AG09309 (cell line): ENCODE results near the gene MBD6.
"Not testable (repeated sequence)": the region's sequence is repeated elsewhere in the genome, so short reads cannot be mapped to it uniquely, and the experiment has no call there.

ENCODE experiments used
- DNase-seq: peaks from one replicate; pipeline ENCODE4 v3.0.0-alpha.2; 2010; ENCODE audit warnings: low read depth
- H3K4me3 ChIP-seq: 2 replicates; pipeline ENCODE4 v1.5.1; 2011; ENCODE audit warnings: mild to moderate bottlenecking, low read depth, low read length, moderate library complexity; ENCODE audit not compliant: control insufficient read depth
- TF ChIP-seq, protein P1 (sequence below): IDR thresholded peaks from 2 replicates; pipeline ENCODE4 v1.5.1; 2011; ENCODE audit warnings: mild to moderate bottlenecking, low read depth, low read length, inconsistent platforms; ENCODE audit not compliant: insufficient read depth, control insufficient read depth; ENCODE audit errors: missing control alignments

MBD6 gene

DNA sequence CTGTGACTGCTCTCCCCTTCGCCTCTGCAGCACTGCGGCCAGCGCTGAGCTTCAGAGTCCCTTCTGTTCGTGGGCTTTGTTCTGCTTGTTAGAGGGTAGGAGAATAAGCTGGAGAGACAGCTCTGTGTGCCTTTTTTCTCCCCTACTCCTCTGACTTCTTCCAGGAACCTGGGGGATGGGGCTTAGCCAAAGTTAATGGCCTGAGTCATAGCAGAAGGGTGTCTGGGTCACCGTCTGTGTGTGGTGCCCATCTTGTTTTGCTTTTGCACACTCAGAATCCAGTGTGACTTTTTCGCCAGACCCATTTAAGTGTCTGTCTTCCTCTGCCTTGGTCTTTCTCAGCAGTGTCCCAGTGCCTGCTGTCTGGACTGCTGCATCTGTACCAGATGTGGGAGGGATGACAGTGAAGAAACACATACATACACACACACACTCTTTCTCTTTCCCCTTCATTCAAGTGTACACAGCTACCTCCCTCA lies 30.2 kb downstream of the MBD6 start:
- H3K4me3 ChIP-seq: no peak overlapping the region
- no peak for DNase-seq
- TF ChIP-seq, protein P1, sequence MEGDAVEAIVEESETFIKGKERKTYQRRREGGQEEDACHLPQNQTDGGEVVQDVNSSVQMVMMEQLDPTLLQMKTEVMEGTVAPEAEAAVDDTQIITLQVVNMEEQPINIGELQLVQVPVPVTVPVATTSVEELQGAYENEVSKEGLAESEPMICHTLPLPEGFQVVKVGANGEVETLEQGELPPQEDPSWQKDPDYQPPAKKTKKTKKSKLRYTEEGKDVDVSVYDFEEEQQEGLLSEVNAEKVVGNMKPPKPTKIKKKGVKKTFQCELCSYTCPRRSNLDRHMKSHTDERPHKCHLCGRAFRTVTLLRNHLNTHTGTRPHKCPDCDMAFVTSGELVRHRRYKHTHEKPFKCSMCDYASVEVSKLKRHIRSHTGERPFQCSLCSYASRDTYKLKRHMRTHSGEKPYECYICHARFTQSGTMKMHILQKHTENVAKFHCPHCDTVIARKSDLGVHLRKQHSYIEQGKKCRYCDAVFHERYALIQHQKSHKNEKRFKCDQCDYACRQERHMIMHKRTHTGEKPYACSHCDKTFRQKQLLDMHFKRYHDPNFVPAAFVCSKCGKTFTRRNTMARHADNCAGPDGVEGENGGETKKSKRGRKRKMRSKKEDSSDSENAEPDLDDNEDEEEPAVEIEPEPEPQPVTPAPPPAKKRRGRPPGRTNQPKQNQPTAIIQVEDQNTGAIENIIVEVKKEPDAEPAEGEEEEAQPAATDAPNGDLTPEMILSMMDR: no peak

DNA sequence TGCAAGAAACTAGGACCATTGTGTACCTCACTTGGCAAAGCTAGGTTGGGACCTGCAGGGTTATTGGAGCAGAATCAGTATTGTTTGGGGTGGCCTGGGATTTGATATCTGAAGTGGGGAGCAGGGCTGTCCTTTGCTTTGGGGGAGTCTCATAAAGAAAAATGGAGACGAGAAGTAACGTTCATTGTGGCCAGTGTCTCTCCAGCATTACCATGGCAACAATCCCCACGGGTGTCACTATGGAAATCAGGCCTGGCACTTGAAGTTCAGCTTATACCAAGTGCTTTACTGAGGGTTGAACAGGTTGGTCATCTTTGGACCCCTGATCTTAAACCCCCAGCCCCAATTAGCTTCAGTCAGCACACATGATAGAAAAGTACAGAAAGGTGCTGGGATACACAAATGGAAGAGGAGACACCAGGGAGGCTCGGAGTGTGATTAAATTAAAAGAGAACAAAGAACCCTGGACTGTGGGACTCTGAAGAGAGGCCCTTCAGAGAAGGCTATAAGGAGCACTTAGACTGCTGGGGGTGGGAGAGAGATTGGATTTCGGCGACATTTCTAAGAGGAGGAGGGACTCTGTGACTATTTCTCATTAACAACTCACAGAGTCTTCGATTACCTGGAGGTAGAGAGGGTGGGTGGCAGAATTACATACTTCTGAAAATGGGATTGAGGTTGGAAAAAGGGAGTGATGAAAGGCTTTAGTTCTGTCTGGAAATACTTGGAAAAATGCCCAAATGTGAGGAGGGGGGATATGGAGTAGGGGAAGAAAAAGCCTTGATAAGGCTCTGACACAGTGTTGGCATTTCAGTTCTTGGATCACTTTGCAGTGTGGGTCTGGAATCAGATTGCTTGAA lies 30.9 kb downstream of the MBD6 start:
- H3K4me3 ChIP-seq: no peak overlapping the region
- DNase-seq: no peak
- TF ChIP-seq, protein P1: no peak

DNA sequence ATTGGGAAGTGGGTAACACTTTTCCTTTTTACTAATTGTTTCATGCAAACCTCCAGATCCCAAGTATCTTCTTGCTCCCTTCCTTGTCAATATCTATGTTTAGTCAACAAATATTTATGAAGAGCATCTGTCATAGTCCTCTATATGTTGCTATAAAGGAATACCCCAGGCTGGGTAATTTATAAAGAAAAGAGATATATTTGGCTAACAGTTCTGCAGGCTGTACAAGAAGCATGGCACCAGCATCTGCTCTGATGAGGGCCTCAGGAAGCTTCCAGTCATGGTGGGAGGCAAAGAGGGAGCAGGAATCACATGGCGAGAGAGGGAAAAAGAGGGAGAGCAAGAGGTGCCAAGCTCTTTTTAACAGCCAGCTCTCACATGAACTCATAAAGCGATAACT lies 31.8 kb downstream of the MBD6 start:
- TF ChIP-seq, protein P1: no peak
- no peak overlapping the region for H3K4me3 ChIP-seq

DNA sequence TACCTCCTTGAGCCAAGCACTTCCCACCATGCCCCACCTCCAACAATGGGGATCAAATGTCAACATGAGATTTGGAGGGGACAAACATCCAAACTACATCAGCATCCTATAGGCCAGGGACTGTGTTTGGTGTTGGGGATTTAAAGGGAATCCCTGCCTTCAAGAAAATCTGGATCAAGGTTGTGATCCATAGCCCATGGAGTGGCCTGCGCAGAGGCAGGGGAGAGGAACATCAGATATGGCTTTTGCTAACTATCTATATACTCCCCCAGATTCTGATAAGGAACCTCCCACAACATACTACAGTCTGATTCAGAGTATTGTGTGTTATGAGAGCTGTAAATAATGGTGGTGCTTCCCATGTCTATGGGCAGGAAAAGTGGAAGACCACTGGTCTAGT lies 32.3 kb downstream of the MBD6 start:
- TF ChIP-seq, protein P1: no peak
- DNase-seq: no peak
- no peak overlapping the region for H3K4me3 ChIP-seq

More for the DNA sequence above, 31.8 kb downstream of the MBD6 start:
- DNase-seq: no peak

DNA sequence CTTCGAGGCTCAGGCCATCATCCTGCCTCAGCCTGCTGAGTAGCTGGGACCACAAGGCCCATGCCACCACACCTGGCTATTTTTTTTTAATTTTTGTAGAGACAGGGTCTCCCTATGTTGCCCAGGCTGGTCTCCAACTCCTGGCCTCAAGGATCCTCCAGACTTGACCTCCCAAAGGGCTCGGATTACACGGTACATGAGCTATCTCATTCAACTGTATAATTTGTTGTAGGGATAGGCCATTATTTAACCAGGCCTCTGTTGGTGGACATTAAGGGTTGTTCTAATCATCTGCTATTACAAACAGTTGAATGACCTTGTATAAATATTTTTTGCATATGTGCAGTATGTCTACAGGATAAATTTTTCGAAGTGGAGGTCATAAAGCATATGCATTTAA lies 36.2 kb downstream of the MBD6 start:
- no peak for DNase-seq
- TF ChIP-seq, protein P1: no peak
- H3K4me3 ChIP-seq: no peak overlapping the region

DNA sequence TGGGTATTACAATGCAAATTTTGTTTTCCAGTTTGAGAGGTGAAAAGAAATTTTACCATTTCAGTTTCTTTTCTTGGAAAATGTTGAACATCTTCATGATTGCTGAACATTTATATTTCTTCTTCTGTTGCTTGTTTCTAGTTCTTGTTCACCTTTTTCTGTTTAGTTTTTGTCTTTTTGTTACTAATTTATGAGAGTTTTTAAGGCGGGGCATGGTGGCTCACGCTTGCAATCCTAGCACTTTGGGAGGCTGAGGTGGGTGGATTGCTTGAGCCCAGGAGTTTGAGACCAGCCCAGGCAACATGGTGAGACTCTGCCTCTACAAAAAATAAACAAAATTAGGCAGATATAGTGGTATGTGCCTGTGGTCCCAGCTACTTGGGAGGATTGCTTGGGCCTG lies 37.9 kb downstream of the MBD6 start:
- TF ChIP-seq, protein P1: no peak
- DNase-seq: no peak
- no peak overlapping the region for H3K4me3 ChIP-seq

DNA sequence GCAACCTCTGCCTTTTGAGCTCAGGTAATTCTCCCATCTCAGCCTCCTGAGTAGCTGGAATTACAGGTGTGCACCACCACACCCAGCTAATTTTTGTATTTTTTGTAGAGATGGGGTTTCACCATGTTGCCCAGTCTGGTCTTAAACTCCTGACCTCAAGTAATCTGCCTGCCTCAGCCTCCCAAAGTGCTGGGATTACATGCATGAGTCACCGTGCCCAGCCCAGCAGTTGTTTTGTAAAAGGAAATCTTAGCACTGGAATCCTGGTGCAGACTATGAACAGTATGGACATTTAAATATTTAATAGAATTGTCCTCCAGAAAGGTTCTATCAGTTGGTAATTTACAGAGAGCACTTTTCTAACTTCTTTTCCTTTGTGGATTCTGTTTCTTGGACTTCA lies 38.5 kb downstream of the MBD6 start:
- not testable (repeated sequence) for DNase-seq

More for the DNA sequence above, 38.5 kb downstream of the MBD6 start:
- H3K4me3 ChIP-seq: not testable (repeated sequence)
